K562 (cell line): ENCODE results near the gene HOXA4. TPM values are rescaled to one million over a fixed set of nuclear protein-coding genes. Genes with fewer than 3 reads are reported as not detected.

Source experiments
- ATAC-seq: fragments of 200-7000 bp; cut with Tn5 transposase; 3 replicates; pipeline ENCODE4 v1.9.1; 2020; ENCODE audit warnings: moderate library complexity
- BruUV-seq: library from RNA; stranded (reverse); fragments of 400-500 nt; replicated peaks from 2 replicates; lab custom pipeline; 2021; lab: Mats Ljungman, UMichigan
- CTCF ChIA-PET: fragments of 300-600 bp; formaldehyde crosslinking; extraction: SDS; loops from one replicate; lab custom pipeline; 2021; ENCODE audit warnings: low intra/inter-chr PET ratio; lab: Yijun Ruan, JAX
- POLR2A ChIA-PET: fragments of 300-600, 350-650 bp; sonication (Branson Sonifier 250); formaldehyde crosslinking; extraction: SDS; loops from one replicate; lab custom pipeline; 2021; ENCODE audit warnings: antibody characterized with exemption, inconsistent platforms; lab: Yijun Ruan, JAX
- DNase-seq, 4 experiments: peaks; one replicate each; pipeline versions ENCODE4 v3.0.0 to v3.0.0-alpha.2; 2011 to 2018; ENCODE audit warnings: low spot score in 3 of 4, mixed read lengths in 3 of 4; ENCODE audit errors: extremely low read depth in 1 of 4
- FAIRE-seq: peaks from 2 replicates; lab custom pipeline; 2011; peaks lifted over from hg19 to GRCh38; lab: Jason Lieb, UNC
- H2AFZ ChIP-seq: 2 replicates; pipeline ENCODE4 v1.6.0; 2011; ENCODE audit warnings: low read depth, low read length, control low read depth, inconsistent platforms
- H3K27ac ChIP-seq: fragments of 200-600 bp; 3 replicates; pipeline ENCODE4 v1.8.0; 2011; ENCODE audit warnings: low read depth, mild to moderate bottlenecking, control low read depth, inconsistent platforms, low read length, moderate library complexity, mixed read lengths; ENCODE audit errors: extremely low read depth
- H3K27me3 ChIP-seq, 2 experiments: fragments of 300-600 bp in 1 of 2; 2 replicates in 1 of 2; 3 replicates in 1 of 2; pipeline versions ENCODE4 v1.6.0 to v1.8.0; 2011; ENCODE audit warnings: inconsistent platforms in 2 of 2, low read length in 2 of 2, mild to moderate bottlenecking in 1 of 2, mixed read lengths in 1 of 2, moderate library complexity in 1 of 2; ENCODE audit not compliant: control insufficient read depth in 2 of 2, insufficient read depth in 2 of 2
- H3K36me3 ChIP-seq: fragments of 300-600 bp; 3 replicates; pipeline ENCODE4 v1.8.0; 2011; ENCODE audit warnings: mild to moderate bottlenecking, low read length, inconsistent platforms; ENCODE audit not compliant: control insufficient read depth, insufficient read depth
- H3K4me1 ChIP-seq, 2 experiments: fragments of 200-600 bp in 1 of 2; replicated peaks in 1 of 2; 2 replicates in 1 of 2; 3 replicates in 1 of 2; pipeline versions ENCODE4 v1.5.1 to v1.8.0; 2011; ENCODE audit warnings: inconsistent platforms in 2 of 2, low read length in 2 of 2, mild to moderate bottlenecking in 1 of 2, mixed read lengths in 1 of 2, moderate library complexity in 1 of 2; ENCODE audit not compliant: control insufficient read depth in 2 of 2, insufficient read depth in 2 of 2
- H3K4me2 ChIP-seq: 2 replicates; pipeline ENCODE4 v1.6.1; 2011; ENCODE audit warnings: low read length, control low read depth, inconsistent platforms, mixed read lengths; ENCODE audit not compliant: insufficient read depth
- H3K4me3 ChIP-seq: fragments of 200-600 bp; sonication (generic), shearing (Covaris generic); 2 replicates; pipeline ENCODE4 v1.5.1; 2016; ENCODE audit warnings: control low read depth, inconsistent platforms
- H3K79me2 ChIP-seq: fragments of 200-600 bp; 3 replicates; pipeline ENCODE4 v1.8.0; 2011; ENCODE audit warnings: low read length, inconsistent platforms; ENCODE audit not compliant: control insufficient read depth, insufficient read depth
- H3K9ac ChIP-seq, 2 experiments: 2 replicates each; pipeline versions ENCODE4 v1.6.0 to v1.6.1; 2011; ENCODE audit warnings: low read depth in 2 of 2, low read length in 2 of 2, control low read depth in 1 of 2, inconsistent platforms in 1 of 2, mild to moderate bottlenecking in 1 of 2, mixed read lengths in 1 of 2; ENCODE audit not compliant: insufficient read depth in 1 of 2
- H3K9me1 ChIP-seq: one replicate; pipeline ENCODE4 v1.6.0; 2011; ENCODE audit warnings: inconsistent platforms, mild to moderate bottlenecking, low read length, moderate library complexity; ENCODE audit not compliant: control insufficient read depth, insufficient read depth
- H3K9me3 ChIP-seq: replicated peaks from 2 replicates; pipeline ENCODE4 v1.5.1; 2011; ENCODE audit warnings: low read depth, low read length, inconsistent platforms; ENCODE audit not compliant: control insufficient read depth, insufficient read depth
- H4K20me1 ChIP-seq: replicated peaks from 2 replicates; pipeline ENCODE4 v1.6.1; 2011; ENCODE audit warnings: low read length, inconsistent platforms, mixed read lengths; ENCODE audit not compliant: control insufficient read depth, insufficient read depth
- ARID3A ChIP-seq: IDR thresholded peaks from 2 replicates; pipeline ENCODE4 v1.6.1; 2012; ENCODE audit warnings: low read depth, low read length, improper control_type of control experiment, borderline replicate concordance
- GABPB2 ChIP-seq: fragments of 250-450 bp; sonication (Bioruptor Pico); conservative IDR thresholded peaks from 2 replicates; pipeline ENCODE4 v1.5.1; 2021; ENCODE audit warnings: mild to moderate bottlenecking
- RBM34 ChIP-seq: fragments of 200-400 bp; formaldehyde crosslinking; IDR thresholded peaks from 2 replicates; pipeline ENCODE4 v1.6.1; 2018; ENCODE audit warnings: low read length, borderline replicate concordance; ENCODE audit not compliant: insufficient read depth
- REST ChIP-seq, 2 experiments: fragments of 450-650 bp; formaldehyde crosslinking in 1 of 2; IDR thresholded peaks; 2 replicates each; pipeline versions ENCODE4 v1.4.0 to v1.6.1; 2014 to 2020; ENCODE audit warnings: mild to moderate bottlenecking in 2 of 2, borderline replicate concordance in 1 of 2, low read depth in 1 of 2
- SMARCC2 ChIP-seq: fragments of 450-650 bp; IDR thresholded peaks from 2 replicates; pipeline ENCODE4 v1.6.1; 2017; ENCODE audit warnings: antibody characterized with exemption, moderate library complexity, mild to moderate bottlenecking, low read depth
- XRCC3 ChIP-seq: fragments of 450-650 bp; IDR thresholded peaks from 2 replicates; pipeline ENCODE4 v1.6.1; 2017; ENCODE audit warnings: mild to moderate bottlenecking, moderate library complexity
- ZNF324 ChIP-seq: fragments of 250-450 bp; sonication (Bioruptor Pico); IDR thresholded peaks from 2 replicates; pipeline ENCODE4 v1.4.0; 2020; ENCODE audit warnings: mild to moderate bottlenecking
- WGBS: fragments of 100-300 bp; shearing (Covaris generic); methylation state at CpG from one replicate; pipeline ENCODE4 v1.1.6; 2016; ENCODE audit warnings: low coverage, mixed read lengths; ENCODE audit not compliant: insufficient coverage; ENCODE audit errors: missing lambda C conversion rate; 5-methylcytosine and 5-hydroxymethylcytosine counted together
- in situ Hi-C: fragments of 300-500 bp; cut with MboI; formaldehyde crosslinking; loops from 4 replicates; pipeline ENCODE4 v1.15.0; 2018; ENCODE audit warnings: inconsistent platforms, mixed read lengths
- intact Hi-C: fragments of 100-400 bp; cut with micrococcal nuclease; formaldehyde crosslinking; loops from 2 replicates; pipeline ENCODE4 v1.14.2; 2022
- polyA plus RNA-seq, 8 experiments: library from polyadenylated mRNA; depleted of rRNA in 4 of 8; stranded (reverse) in 5 of 8; unstranded in 3 of 8; fragments of >200 nt; fragmentation: Nextera tagmentation in 2 of 8; fragmentation: Illumina TruSeq in 1 of 8; extraction: Ambion mirVana in 2 of 8; extraction: Trizol in 1 of 8; gene quantifications; 2 replicates each; pipeline versions ENCODE4 v1.2.1 to v1.2.3, GENCODE V29; 2011 to 2014; ENCODE audit warnings: inconsistent platforms in 1 of 8, missing spikeins in 1 of 8
- total RNA-seq, 7 experiments: library from RNA; depleted of rRNA in 6 of 7; stranded (reverse); fragments of >200 nt in 6 of 7; fragmentation: Illumina TruSeq in 2 of 7; extraction: Trizol in 2 of 7; gene quantifications; 2 replicates each; pipeline versions ENCODE4 v1.2.1 to v1.2.3, GENCODE V29; 2011 to 2021; ENCODE audit warnings: low replicate concordance in 1 of 7

The HOXA4 gene
- total and polyA plus RNA-seq, 9 of the 15 experiments (the other 6 are each of a cell fraction or from before 2014, with no cell fraction given) = not detected

GRCh38 chr7:27117887-27118491, 12.6 kb downstream of the HOXA4 start:
- Histone ChIP-seq H3K9me3 (no peaks in the 10 kb centered on the region), H3K9me1 (no peaks in the 10 kb centered on the region), H3K79me2 (no peaks in the 10 kb centered on the region), H3K4me1 (peaks cover 0 to 16% of the 10 kb centered on the region in 2 experiments; a peak in 2 of 5 replicates), H3K27me3 (peaks cover 44 to 71% of the 10 kb centered on the region in 2 experiments), H3K36me3 (no peaks in the 10 kb centered on the region), H3K4me3 (no peak overlapping the region), H3K27ac (no peak overlapping the region), H3K9ac (no peak overlapping the region), H2AFZ (no peak overlapping the region), H4K20me1 (peaks cover 5% of the 10 kb centered on the region; the same call in 1 of the 2 replicates), H3K4me2 (no peak overlapping the region)
- FAIRE-seq (no peak), DNase-seq (no peak), ATAC-seq (no peak)
- POLR2A ChIA-PET = no interaction called here
- WGBS = under 1% methylated on average over 18 of the region's 19 CpGs
- TF ChIP-seq ARID3A (no peak), RBM34 (no peak), XRCC3 (no peak), ZNF324 (CRISPR knock-in tag) (no peak), SMARCC2 (no peak), REST (IDR thresholded peaks at IDR 0.05; ENCODE audit: borderline replicate concordance) (no peak), REST (CRISPR knock-in tag; IDR thresholded peaks at IDR 0.05; ENCODE audit: low read depth) (no peak), GABPB2 (CRISPR knock-in tag) (no peak)
- no TSS peak for BruUV-seq
- intact Hi-C loops (no loop called here), in situ Hi-C loops (no loop called here)
- CTCF ChIA-PET = no interaction called here
